Measurements from ENCODE around the gene ZNF641.
A peak's percentile ranks its signal among the peaks of the same experiment; 100 is the strongest.
"Not testable (repeated sequence)": the region's sequence is repeated elsewhere in the genome, so short reads cannot be mapped to it uniquely, and the experiment has no call there.

ZNF641 gene

DNA sequence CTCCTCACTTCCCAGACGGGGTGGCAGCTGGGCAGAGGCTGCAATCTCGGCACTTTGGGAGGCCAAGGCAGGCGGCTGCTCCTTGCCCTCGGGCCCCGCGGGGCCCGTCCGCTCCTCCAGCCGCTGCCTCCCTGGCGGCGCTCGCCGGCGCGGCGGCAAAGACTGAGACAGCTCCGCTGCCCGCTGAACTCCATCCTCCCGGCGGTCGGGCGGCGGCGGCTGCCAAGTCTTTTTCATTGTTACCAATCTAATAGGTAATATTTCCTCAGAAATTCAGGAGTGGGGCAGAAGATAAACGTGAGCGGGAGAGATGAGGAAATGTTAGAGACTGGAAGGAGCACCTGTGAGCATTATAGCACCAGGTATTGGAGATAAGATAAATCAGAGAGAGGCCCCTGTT lies 17.0 kb downstream of the ZNF641 start:
- not testable (repeated sequence) for DNase-seq

DNA sequence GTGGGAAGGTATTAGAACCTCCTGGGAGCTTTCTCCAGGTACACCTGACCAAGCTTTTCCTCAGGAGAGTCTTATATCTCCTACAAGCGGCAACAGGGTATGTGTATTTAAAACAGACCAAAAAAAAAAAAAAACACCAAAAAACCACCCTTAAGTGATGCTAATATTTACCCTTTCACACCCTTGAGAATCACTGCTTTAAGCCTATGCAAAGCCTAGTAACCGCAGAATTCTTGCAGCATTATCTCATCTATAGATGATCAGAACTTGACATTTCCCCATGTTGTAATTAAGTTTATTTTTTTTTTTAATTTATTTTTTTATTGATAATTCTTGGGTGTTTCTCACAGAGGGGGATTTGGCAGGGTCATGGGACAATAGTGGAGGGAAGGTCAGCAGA lies 19.3 kb downstream of the ZNF641 start:
- DNase-seq, result no peak

- DNase-seq, result no peak
These were observed 21.4 kb downstream of the ZNF641 start for GRCh38 chr12:48329199-48329939.

DNA sequence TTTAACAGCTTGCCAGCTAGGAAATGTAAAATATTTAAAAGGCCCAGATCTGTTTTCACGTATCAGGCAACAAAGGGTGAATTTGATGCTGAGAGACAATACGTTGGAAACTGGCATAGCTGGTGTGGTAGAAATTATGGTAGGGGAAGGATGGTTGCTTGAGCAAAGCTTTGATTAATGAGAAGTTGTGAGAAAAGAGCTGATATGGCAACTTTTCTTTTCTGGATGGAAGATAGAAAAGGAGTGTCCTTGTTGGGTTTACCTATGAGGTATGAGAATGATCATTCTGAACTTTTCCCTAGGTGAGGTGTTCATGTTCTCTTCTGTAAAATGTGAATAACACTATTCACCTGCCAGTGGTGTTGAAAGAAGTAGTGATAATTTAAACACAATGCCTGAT lies 34.2 kb downstream of the ZNF641 start:
- DNase-seq, result no peak

- no peak for DNase-seq
These were observed 39.4 kb downstream of the ZNF641 start for GRCh38 chr12:48311313-48311712.

GRCh38 chr12:48307269-48307668 lies 43.5 kb downstream of the ZNF641 start:
- DNase-seq, result no peak

DNA sequence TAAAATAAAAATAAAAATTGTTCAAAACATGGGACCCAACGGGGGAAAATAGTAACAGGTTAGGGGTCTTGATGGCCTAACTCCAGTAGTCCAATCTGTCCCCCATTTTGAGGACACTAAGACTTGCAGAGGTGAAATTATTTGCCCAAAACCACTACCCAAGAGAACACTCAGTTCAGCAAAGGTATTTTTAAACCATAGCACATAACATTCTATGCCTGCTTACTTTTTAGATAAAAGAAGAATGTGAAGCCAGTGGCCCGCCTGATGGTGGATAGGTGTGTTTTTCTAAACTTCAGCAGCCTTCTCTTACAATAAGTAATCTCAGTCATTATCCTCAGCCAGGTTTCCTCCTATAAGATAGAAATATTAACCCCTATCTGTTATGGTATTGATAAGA lies 45.5 kb downstream of the ZNF641 start:
- DNase-seq, result no peak

GRCh38 chr12:48302161-48302911 lies 48.4 kb downstream of the ZNF641 start:
- DNase-seq, result no peak

GRCh38 chr12:48300774-48301173 lies 49.9 kb downstream of the ZNF641 start:
- no peak for DNase-seq

- DNase-seq, result peak; percentile 47 to 49
These were observed 54.0 kb downstream of the ZNF641 start for GRCh38 chr12:48296586-48297282.

GRCh38 chr12:48292040-48292439 lies 58.7 kb downstream of the ZNF641 start:
- no peak for DNase-seq

DNA sequence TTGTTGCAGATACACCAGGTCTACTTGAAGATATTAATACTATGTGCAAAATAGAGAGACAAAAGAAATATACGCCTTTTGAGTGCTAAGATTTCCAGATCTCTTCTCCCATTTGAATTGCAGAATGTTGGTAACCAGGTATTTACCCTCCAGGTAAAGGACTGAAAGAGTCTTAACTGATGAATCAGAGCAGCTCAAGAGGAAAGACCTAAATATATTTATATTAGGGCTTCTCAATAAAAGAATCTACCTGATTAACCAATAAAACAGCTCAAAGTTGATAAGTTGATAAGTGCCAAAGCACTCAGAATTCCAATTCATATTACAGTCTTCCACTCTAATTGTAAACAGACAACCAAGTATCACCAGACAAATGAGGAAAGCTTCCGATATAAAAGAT lies 59.2 kb downstream of the ZNF641 start:
- no peak for DNase-seq

DNA sequence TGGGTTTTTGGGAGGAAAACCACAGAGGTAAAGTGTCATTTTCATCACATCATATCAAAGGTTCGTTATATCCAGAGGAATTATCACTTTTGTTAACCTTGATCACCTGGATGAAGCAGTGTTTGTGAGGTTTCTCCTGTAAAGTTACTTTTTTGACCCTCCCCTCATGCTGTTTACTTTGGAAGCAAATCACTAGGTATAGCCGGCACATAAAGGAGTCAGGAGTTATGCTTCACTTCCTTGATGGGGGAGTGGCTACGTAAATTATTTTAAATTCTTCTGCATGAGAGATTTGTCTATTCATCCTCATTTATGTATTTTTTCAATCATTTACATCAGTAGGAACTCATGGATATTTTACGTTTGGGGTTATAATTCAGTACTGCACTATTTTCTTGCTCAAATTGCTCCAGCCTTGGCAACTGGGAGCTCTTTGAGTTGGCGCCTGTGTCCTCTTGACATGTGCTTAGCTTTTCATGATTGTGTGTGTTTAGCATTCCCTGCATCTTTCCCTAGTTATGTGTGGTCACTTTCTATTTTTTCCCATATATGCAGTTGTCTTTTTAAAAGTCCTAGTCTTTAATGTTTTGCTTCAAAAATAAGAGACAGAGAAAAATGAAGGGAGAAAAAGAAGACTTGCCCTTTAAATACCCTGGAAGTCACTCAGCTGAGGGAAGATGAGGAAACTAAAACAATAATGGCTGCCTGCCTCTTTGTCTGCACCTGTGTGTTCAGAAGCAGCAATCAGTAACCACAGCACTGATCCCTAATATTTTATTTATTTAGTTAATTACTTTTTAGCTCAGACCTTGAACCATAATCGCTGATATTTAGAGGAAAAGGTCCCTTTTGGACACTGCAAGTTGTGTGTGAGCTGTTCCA lies 62.1 kb downstream of the ZNF641 start:
- DNase-seq, result no peak

All from CD4-positive, alpha-beta T cell treated with Interferon alpha-2 for 1 hour (primary cell).